Naive thymus-derived CD4-positive, alpha-beta T cell (primary cell): ENCODE data around the gene GDPD5. TPM values are rescaled to one million over a fixed set of nuclear protein-coding genes. Genes with fewer than 3 reads are reported as not detected.
A peak's percentile ranks its signal among the peaks of the same experiment; 100 is the strongest.

ENCODE experiments used
- ATAC-seq: fragments of 150-1000 bp; cut with Tn5 transposase; 2 replicates; pipeline ENCODE4 v1.10.0; 2021; ENCODE audit warnings: mild to moderate bottlenecking, moderate library complexity
- CTCF ChIA-PET: fragments of 350-600 bp; sonication (Branson Sonifier 250); formaldehyde crosslinking; loops from one replicate; lab custom pipeline; 2021; ENCODE audit warnings: antibody characterized with exemption; lab: Charles Lee
- POLR2A ChIA-PET: fragments of 350-600 bp; sonication (Branson Sonifier 250); formaldehyde crosslinking; loops from one replicate; lab custom pipeline; 2021; ENCODE audit warnings: antibody characterized with exemption, inconsistent platforms; lab: Charles Lee
- DNase-seq, 9 donors: peaks; one replicate each; pipeline versions ENCODE4 v3.0.0 to v3.0.0-alpha.2; 2020 to 2022; ENCODE audit warnings: mixed read lengths in 1 of 9
- H3K27ac ChIP-seq: one replicate; pipeline ENCODE4 v1.7.0; 2013; ENCODE audit warnings: mild to moderate bottlenecking, low read depth, low read length, moderate library complexity
- H3K27me3 ChIP-seq, 2 donors: one replicate each; pipeline ENCODE4 v1.7.0; 2013; ENCODE audit warnings: low read length in 2 of 2, mild to moderate bottlenecking in 2 of 2, moderate library complexity in 2 of 2; ENCODE audit not compliant: control insufficient read depth in 2 of 2, insufficient read depth in 2 of 2
- H3K36me3 ChIP-seq, 3 experiments: 1 replicate in 2 of 3; 2 replicates in 1 of 3; pipeline ENCODE4 v1.7.0; 2013; ENCODE audit warnings: low read length in 3 of 3, mild to moderate bottlenecking in 3 of 3, moderate library complexity in 1 of 3; ENCODE audit not compliant: insufficient read depth in 3 of 3, control insufficient read depth in 2 of 3
- H3K4me1 ChIP-seq, 2 donors: one replicate each; pipeline ENCODE4 v1.7.0; 2013; ENCODE audit warnings: low read length in 2 of 2, mild to moderate bottlenecking in 2 of 2, moderate library complexity in 1 of 2; ENCODE audit not compliant: control insufficient read depth in 2 of 2, insufficient read depth in 2 of 2
- H3K4me3 ChIP-seq: 2 replicates; pipeline ENCODE4 v1.7.0; 2013; ENCODE audit warnings: mild to moderate bottlenecking, low read length
- H3K9me3 ChIP-seq, 3 experiments: 1 replicate in 2 of 3; 2 replicates in 1 of 3; pipeline ENCODE4 v1.7.0; 2013; ENCODE audit warnings: low read length in 3 of 3; ENCODE audit not compliant: control insufficient read depth in 2 of 3
- H3K27ac Mint-ChIP-seq, 9 donors: one replicate each; pipeline ENCODE4 v1.8.0; 2020 to 2022; ENCODE audit warnings: mixed read lengths in 9 of 9, mild to moderate bottlenecking in 8 of 9, moderate library complexity in 5 of 9, inconsistent platforms in 2 of 9
- H3K27me3 Mint-ChIP-seq, 5 donors: one replicate each; pipeline ENCODE4 v1.8.0; 2021 to 2022; ENCODE audit warnings: mixed read lengths in 5 of 5, mild to moderate bottlenecking in 1 of 5
- H3K36me3 Mint-ChIP-seq, 5 donors: one replicate each; pipeline ENCODE4 v1.8.0; 2020 to 2022; ENCODE audit warnings: mixed read lengths in 5 of 5, mild to moderate bottlenecking in 3 of 5, inconsistent platforms in 1 of 5
- H3K4me1 Mint-ChIP-seq, 7 donors: one replicate each; pipeline ENCODE4 v1.8.0; 2020 to 2022; ENCODE audit warnings: mixed read lengths in 7 of 7, mild to moderate bottlenecking in 3 of 7, inconsistent platforms in 1 of 7
- H3K4me3 Mint-ChIP-seq, 10 donors: one replicate each; pipeline ENCODE4 v1.8.0; 2020 to 2022; ENCODE audit warnings: mild to moderate bottlenecking in 10 of 10, mixed read lengths in 10 of 10, moderate library complexity in 6 of 10, inconsistent platforms in 2 of 10
- H3K9me3 Mint-ChIP-seq, 11 donors: one replicate each; pipeline ENCODE4 v1.8.0; 2020 to 2022; ENCODE audit warnings: mixed read lengths in 11 of 11, mild to moderate bottlenecking in 4 of 11, inconsistent platforms in 1 of 11, moderate library complexity in 1 of 11
- intact Hi-C, 2 donors: fragments of 100-400 bp; cut with micrococcal nuclease; formaldehyde crosslinking; loops; one replicate each; pipeline ENCODE4 v1.15.1; 2023
- polyA plus RNA-seq, 2 donors: library from polyadenylated mRNA; unstranded; fragments of 300-500 nt; fragmentation: Illumina TruSeq; gene quantifications; one replicate each; pipeline ENCODE4 v1.2.3, GENCODE V29; 2021
- total RNA-seq, 6 experiments: library from RNA in 5 of 6; stranded (reverse) in 5 of 6; gene quantifications; 1 replicate in 5 of 6; 2 replicates in 1 of 6; pipeline ENCODE4 v1.2.3 and lab custom pipeline; 2021 to 2026

GDPD5 gene
- total and polyA plus RNA-seq, 7 experiments from 2014 or later: 3.9 to 50.3 (median 21.1) TPM

GRCh38 chr11:75408957-75409219 is 116.9 kb downstream of the GDPD5 start:
- H3K4me1 Mint-ChIP-seq: peaks cover 0 to 31% (median 17%) of the 10 kb centered on the region in 7 donors
- H3K4me1 ChIP-seq: no peaks in the 10 kb centered on the region
- H3K4me3 ChIP-seq: no peak overlapping the region
- no peak for DNase-seq
- no peaks in the 10 kb centered on the region for H3K9me3 Mint-ChIP-seq
- no peaks in the 10 kb centered on the region for H3K27me3 Mint-ChIP-seq
- intact Hi-C loops: loop anchor here in 1 of 2 donors (1.0 kb wide), 2 partner anchors 36 to 123 kb away; no protein-coding TSS in a partner anchor
- no peaks in the 10 kb centered on the region for H3K27me3 ChIP-seq
- no peak overlapping the region for H3K27ac Mint-ChIP-seq
- no peak overlapping the region for H3K4me3 Mint-ChIP-seq
- ChIA-PET CTCF (interaction anchor here (1.0 to 1.6 kb wide), 3 partner anchors 117 to 152 kb away, joined by 3 read pairs; partner anchors contain the start of gene GDPD5), POLR2A (interaction anchor here (0.7 to 1.5 kb wide), 3 partner anchors 9 to 130 kb away, joined by 3 to 4 read pairs (median 4); no protein-coding TSS in a partner anchor)
- H3K36me3 ChIP-seq: peaks cover 10 to 56% (median 22%) of the 10 kb centered on the region in 3 experiments
- ATAC-seq: no peak
- H3K9me3 ChIP-seq: no peaks in the 10 kb centered on the region
- no peak overlapping the region for H3K27ac ChIP-seq
- peaks cover 0 to 28% (median 19%) of the 10 kb centered on the region in 5 donors for H3K36me3 Mint-ChIP-seq

- intact Hi-C loops: no loop called here
- no peak overlapping the region for H3K27ac ChIP-seq
- peaks cover 8 to 12% of the 10 kb centered on the region in 2 donors for H3K4me1 ChIP-seq
- H3K27me3 ChIP-seq: no peaks in the 10 kb centered on the region
- Mint-ChIP-seq H3K4me1 (peaks cover 13 to 56% (median 37%) of the 10 kb centered on the region in 7 donors), H3K9me3 (no peaks in the 10 kb centered on the region), H3K27ac (peak overlapping the region in 3 of 9 donors; percentile 26 to 56 (median 36)), H3K36me3 (peaks cover 0 to 43% (median 33%) of the 10 kb centered on the region in 5 donors), H3K4me3 (no peak overlapping the region), H3K27me3 (no peaks in the 10 kb centered on the region)
- ATAC-seq (peak; percentile 31), DNase-seq (no peak)
- no peaks in the 10 kb centered on the region for H3K9me3 ChIP-seq
- ChIA-PET POLR2A (no interaction called here), CTCF (no interaction called here)
- no peak overlapping the region for H3K4me3 ChIP-seq
- H3K36me3 ChIP-seq: peaks cover 10 to 66% (median 46%) of the 10 kb centered on the region in 3 experiments
These were observed 119.4 kb downstream of the GDPD5 start for GRCh38 chr11:75406338-75406777.

GRCh38 chr11:75403983-75404658 is 121.6 kb downstream of the GDPD5 start:
- no peak overlapping the region for H3K4me3 Mint-ChIP-seq
- DNase-seq: no peak
- peaks cover 16 to 17% of the 10 kb centered on the region in 2 donors for H3K4me1 ChIP-seq
- intact Hi-C loops: no loop called here
- peaks cover 0 to 51% (median 33%) of the 10 kb centered on the region in 5 donors for H3K36me3 Mint-ChIP-seq
- no peak overlapping the region for H3K27ac ChIP-seq
- no peaks in the 10 kb centered on the region for H3K9me3 ChIP-seq
- ChIA-PET POLR2A (interaction anchor here (1.5 kb wide), 1 partner anchor 128 kb away, joined by 3 read pairs; no protein-coding TSS in a partner anchor), CTCF (interaction anchor here (0.6 to 1.0 kb wide), 3 partner anchors 26 to 172 kb away, joined by 3 to 4 read pairs (median 3); partner anchors contain the start of gene SERPINH1)
- H3K27me3 Mint-ChIP-seq: peaks cover 0 to 2% (median 0%) of the 10 kb centered on the region in 5 donors
- H3K27me3 ChIP-seq: no peaks in the 10 kb centered on the region
- ATAC-seq: no peak
- H3K9me3 Mint-ChIP-seq: no peaks in the 10 kb centered on the region
- H3K36me3 ChIP-seq: peaks cover 13 to 70% (median 46%) of the 10 kb centered on the region in 3 experiments
- peak overlapping the region in 2 of 9 donors; percentile 18 to 20 for H3K27ac Mint-ChIP-seq
- peaks cover 19 to 77% (median 53%) of the 10 kb centered on the region in 7 donors for H3K4me1 Mint-ChIP-seq
- H3K4me3 ChIP-seq: no peak overlapping the region

- Histone ChIP-seq H3K4me1 (peaks cover 16 to 17% of the 10 kb centered on the region in 2 donors), H3K4me3 (no peak overlapping the region), H3K27ac (no peak overlapping the region), H3K36me3 (peaks cover 13 to 66% (median 46%) of the 10 kb centered on the region in 3 experiments), H3K9me3 (no peaks in the 10 kb centered on the region), H3K27me3 (no peaks in the 10 kb centered on the region)
- no peaks in the 10 kb centered on the region for H3K9me3 Mint-ChIP-seq
- H3K4me1 Mint-ChIP-seq: peaks cover 20 to 77% (median 53%) of the 10 kb centered on the region in 7 donors
- CTCF ChIA-PET: interaction anchor here (0.7 kb wide), 2 partner anchors 72 to 143 kb away, joined by 3 read pairs; no protein-coding TSS in a partner anchor
- intact Hi-C loops: no loop called here
- ATAC-seq: no peak
- POLR2A ChIA-PET: interaction anchor here (1.5 kb wide), 1 partner anchor 127 kb away, joined by 3 read pairs; no protein-coding TSS in a partner anchor
- peak overlapping the region in 3 of 10 donors; percentile 4 to 88 (median 17) for H3K4me3 Mint-ChIP-seq
- DNase-seq: no peak
- peaks cover 0 to 2% (median 0%) of the 10 kb centered on the region in 5 donors for H3K27me3 Mint-ChIP-seq
- peak overlapping the region in 5 of 9 donors; percentile 4 to 63 (median 56) for H3K27ac Mint-ChIP-seq
- peaks cover 0 to 50% (median 32%) of the 10 kb centered on the region in 5 donors for H3K36me3 Mint-ChIP-seq
These were observed 122.7 kb downstream of the GDPD5 start for GRCh38 chr11:75403037-75403436.

- peaks cover 20 to 73% (median 49%) of the 10 kb centered on the region in 7 donors for H3K4me1 Mint-ChIP-seq
- no peaks in the 10 kb centered on the region for H3K9me3 Mint-ChIP-seq
- no peaks in the 10 kb centered on the region for H3K27me3 ChIP-seq
- intact Hi-C loops: no loop called here
- H3K27ac Mint-ChIP-seq: peak overlapping the region in 8 of 9 donors; percentile 6 to 97 (median 72)
- H3K9me3 ChIP-seq: no peaks in the 10 kb centered on the region
- H3K36me3 ChIP-seq: peaks cover 13 to 62% (median 46%) of the 10 kb centered on the region in 3 experiments
- DNase-seq (no peak), ATAC-seq (no peak)
- peaks cover 0 to 45% (median 28%) of the 10 kb centered on the region in 5 donors for H3K36me3 Mint-ChIP-seq
- peak overlapping the region; percentile 86 for H3K27ac ChIP-seq
- peak overlapping the region in 9 of 10 donors; percentile 4 to 90 (median 67) for H3K4me3 Mint-ChIP-seq
- ChIA-PET POLR2A (no interaction called here), CTCF (interaction anchor here (0.7 kb wide), 1 partner anchor 71 kb away, joined by 3 read pairs; no protein-coding TSS in a partner anchor)
- H3K4me3 ChIP-seq: no peak overlapping the region
- H3K4me1 ChIP-seq: peaks cover 16 to 17% of the 10 kb centered on the region in 2 donors
- H3K27me3 Mint-ChIP-seq: peaks cover 0 to 2% (median 0%) of the 10 kb centered on the region in 5 donors
These were observed 123.6 kb downstream of the GDPD5 start for GRCh38 chr11:75402002-75402773.
